Measurements from ENCODE around the gene SH2D5.

Gene SH2D5

DNA sequence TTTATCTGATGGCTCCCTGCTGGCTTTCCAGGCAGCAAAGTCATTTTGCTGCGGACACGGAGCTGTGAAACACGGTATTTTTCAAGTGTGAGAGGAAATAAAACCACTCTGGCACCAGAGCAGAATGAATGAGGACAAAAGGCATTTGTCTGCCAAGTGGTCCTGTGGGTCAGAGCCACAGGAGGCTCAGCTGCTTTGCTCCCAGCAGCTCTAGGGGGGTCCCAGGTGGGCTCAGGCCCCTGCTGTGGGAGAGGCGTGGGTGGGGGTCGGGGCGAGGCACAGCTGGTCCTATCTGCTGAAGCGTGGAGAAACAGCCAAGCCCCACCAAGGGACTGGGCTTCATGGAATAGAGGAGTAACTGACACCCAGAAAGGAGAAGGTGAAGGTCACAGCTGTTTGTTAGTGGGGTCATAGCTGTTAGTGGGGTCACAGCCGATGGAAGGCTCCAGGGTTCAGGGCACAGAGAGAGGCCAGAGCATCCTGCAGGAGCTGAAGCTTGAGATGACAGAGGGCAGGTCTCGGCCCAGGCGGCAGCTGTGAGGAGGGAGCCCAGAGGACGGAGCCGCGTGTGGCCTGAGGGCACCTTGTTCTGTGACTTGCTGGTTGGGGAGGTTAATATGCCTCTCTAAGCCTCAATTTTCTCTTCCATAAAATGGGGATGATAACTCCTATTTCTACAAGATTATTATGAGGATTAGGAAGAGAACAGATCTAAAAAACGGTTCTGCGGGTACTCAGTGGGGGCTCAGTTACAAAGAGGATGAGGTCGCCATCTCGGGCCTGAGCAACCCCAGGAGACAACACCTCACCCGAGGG is 21.8 kb downstream of the SH2D5 start:
- H3K27ac ChIP-seq (ENCODE audit: low read depth, low read length, severe bottlenecking) = no peak overlapping the region
- WGBS, 2 experiments (ENCODE audit: insufficient coverage in 2 of 2) = 84 to 85% methylated on average over 5 to 13 of the region's 18 CpGs

DNA sequence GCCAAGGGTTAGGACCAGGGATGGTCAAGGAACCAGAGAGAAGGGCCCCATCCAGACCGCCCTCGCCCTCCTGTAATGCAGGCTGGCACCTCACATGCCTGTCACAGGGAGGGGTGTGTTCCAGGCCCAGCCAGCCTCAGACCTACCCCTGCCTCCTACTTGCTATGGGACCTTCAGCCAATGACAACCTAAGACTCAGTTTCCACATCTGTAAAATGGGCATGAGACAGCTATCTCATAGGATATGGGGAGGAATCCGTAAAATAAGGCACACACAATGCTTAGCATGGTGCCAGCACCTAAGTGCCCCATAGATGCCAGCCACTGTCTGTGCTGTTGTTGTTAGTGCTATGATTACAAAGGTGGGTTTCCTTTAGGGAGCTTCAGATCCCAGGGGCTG is 22.6 kb downstream of the SH2D5 start:
- H3K27ac ChIP-seq (ENCODE audit: low read depth, low read length, severe bottlenecking) = no peak overlapping the region
- no peaks in the 10 kb centered on the region for H3K36me3 ChIP-seq (ENCODE audit: control insufficient read depth, insufficient read depth, low read length)
- 95 to 100% methylated on average over 1 to 2 of the region's 3 CpGs for whole genome bisulfite sequencing, 2 experiments (ENCODE audit: insufficient coverage in 2 of 2)
- no peaks in the 10 kb centered on the region for H3K9me3 ChIP-seq (ENCODE audit: control insufficient read depth, low read length)
- peaks cover 11% of the 10 kb centered on the region for H3K4me1 ChIP-seq (ENCODE audit: control insufficient read depth, insufficient read depth, low read length, poor library complexity, severe bottlenecking)
- H3K4me3 ChIP-seq (ENCODE audit: extremely low read depth, insufficient read depth, low read length, poor library complexity, severe bottlenecking) = no peak overlapping the region

More for the DNA sequence above, 21.8 kb downstream of the SH2D5 start:
- Histone ChIP-seq H3K4me3 (ENCODE audit: extremely low read depth, insufficient read depth, low read length, poor library complexity, severe bottlenecking) (no peak overlapping the region), H3K36me3 (ENCODE audit: control insufficient read depth, insufficient read depth, low read length) (no peaks in the 10 kb centered on the region), H3K4me1 (ENCODE audit: control insufficient read depth, insufficient read depth, low read length, poor library complexity, severe bottlenecking) (peaks cover 3% of the 10 kb centered on the region), H3K9me3 (ENCODE audit: control insufficient read depth, low read length) (no peaks in the 10 kb centered on the region)

GRCh38 chr1:20708891-20709290 is 23.6 kb downstream of the SH2D5 start:
- Histone ChIP-seq H3K4me3 (ENCODE audit: extremely low read depth, insufficient read depth, low read length, poor library complexity, severe bottlenecking) (no peak overlapping the region), H3K36me3 (ENCODE audit: control insufficient read depth, insufficient read depth, low read length) (no peaks in the 10 kb centered on the region), H3K27ac (ENCODE audit: low read depth, low read length, severe bottlenecking) (no peak overlapping the region), H3K4me1 (ENCODE audit: control insufficient read depth, insufficient read depth, low read length, poor library complexity, severe bottlenecking) (peaks cover 15% of the 10 kb centered on the region), H3K9me3 (ENCODE audit: control insufficient read depth, low read length) (no peaks in the 10 kb centered on the region)
- 83 to 96% methylated on average over 4 to 5 of the region's 5 CpGs for WGBS, 2 experiments (ENCODE audit: insufficient coverage in 2 of 2)

DNA sequence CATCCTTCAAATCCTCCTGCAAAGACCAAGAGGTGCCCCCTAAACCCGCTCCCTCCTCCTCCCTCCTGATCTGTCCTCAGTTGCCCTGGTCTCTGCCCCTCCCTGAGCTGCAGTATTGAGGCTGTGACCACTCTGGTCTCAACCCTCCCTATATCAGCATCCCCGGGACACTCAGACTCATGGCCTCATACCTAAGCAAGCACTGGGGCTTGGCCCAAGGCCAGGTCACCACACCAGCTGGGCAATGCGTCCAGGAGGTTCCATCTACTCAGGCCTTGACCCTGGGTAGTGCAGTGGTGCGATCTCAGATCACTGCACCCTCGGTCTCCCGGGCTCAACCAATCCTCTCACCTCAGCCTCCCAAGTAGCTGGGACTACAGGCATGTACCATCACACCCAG is 24.4 kb downstream of the SH2D5 start:
- no peaks in the 10 kb centered on the region for H3K36me3 ChIP-seq (ENCODE audit: control insufficient read depth, insufficient read depth, low read length)
- H3K9me3 ChIP-seq (ENCODE audit: control insufficient read depth, low read length) = no peaks in the 10 kb centered on the region
- H3K4me1 ChIP-seq (ENCODE audit: control insufficient read depth, insufficient read depth, low read length, poor library complexity, severe bottlenecking) = peaks cover 15% of the 10 kb centered on the region
- 92 to 94% methylated on average over 5 to 6 of the region's 6 CpGs for WGBS, 2 experiments (ENCODE audit: insufficient coverage in 2 of 2)
- no peak overlapping the region for H3K4me3 ChIP-seq (ENCODE audit: extremely low read depth, insufficient read depth, low read length, poor library complexity, severe bottlenecking)
- H3K27ac ChIP-seq (ENCODE audit: low read depth, low read length, severe bottlenecking) = no peak overlapping the region

GRCh38 chr1:20706841-20707240 is 25.7 kb downstream of the SH2D5 start:
- H3K27ac ChIP-seq (ENCODE audit: low read depth, low read length, severe bottlenecking) = no peak overlapping the region
- no peaks in the 10 kb centered on the region for H3K9me3 ChIP-seq (ENCODE audit: control insufficient read depth, low read length)
- peaks cover 15% of the 10 kb centered on the region for H3K4me1 ChIP-seq (ENCODE audit: control insufficient read depth, insufficient read depth, low read length, poor library complexity, severe bottlenecking)
- 84 to 87% methylated on average over 3 to 4 of the region's 5 CpGs for WGBS, 2 experiments (ENCODE audit: insufficient coverage in 2 of 2)
- H3K36me3 ChIP-seq (ENCODE audit: control insufficient read depth, insufficient read depth, low read length) = no peaks in the 10 kb centered on the region
- no peak overlapping the region for H3K4me3 ChIP-seq (ENCODE audit: extremely low read depth, insufficient read depth, low read length, poor library complexity, severe bottlenecking)

GRCh38 chr1:20705203-20705755 is 27.2 kb downstream of the SH2D5 start:
- Histone ChIP-seq H3K9me3 (ENCODE audit: control insufficient read depth, low read length) (no peaks in the 10 kb centered on the region), H3K4me3 (ENCODE audit: extremely low read depth, insufficient read depth, low read length, poor library complexity, severe bottlenecking) (no peak overlapping the region), H3K36me3 (ENCODE audit: control insufficient read depth, insufficient read depth, low read length) (no peaks in the 10 kb centered on the region), H3K4me1 (ENCODE audit: control insufficient read depth, insufficient read depth, low read length, poor library complexity, severe bottlenecking) (peaks cover 19% of the 10 kb centered on the region), H3K27ac (ENCODE audit: low read depth, low read length, severe bottlenecking) (peak overlapping the region; percentile 64)
- WGBS, 2 experiments (ENCODE audit: insufficient coverage in 2 of 2) = 89% methylated on average over 14 to 15 of the region's 15 CpGs

DNA sequence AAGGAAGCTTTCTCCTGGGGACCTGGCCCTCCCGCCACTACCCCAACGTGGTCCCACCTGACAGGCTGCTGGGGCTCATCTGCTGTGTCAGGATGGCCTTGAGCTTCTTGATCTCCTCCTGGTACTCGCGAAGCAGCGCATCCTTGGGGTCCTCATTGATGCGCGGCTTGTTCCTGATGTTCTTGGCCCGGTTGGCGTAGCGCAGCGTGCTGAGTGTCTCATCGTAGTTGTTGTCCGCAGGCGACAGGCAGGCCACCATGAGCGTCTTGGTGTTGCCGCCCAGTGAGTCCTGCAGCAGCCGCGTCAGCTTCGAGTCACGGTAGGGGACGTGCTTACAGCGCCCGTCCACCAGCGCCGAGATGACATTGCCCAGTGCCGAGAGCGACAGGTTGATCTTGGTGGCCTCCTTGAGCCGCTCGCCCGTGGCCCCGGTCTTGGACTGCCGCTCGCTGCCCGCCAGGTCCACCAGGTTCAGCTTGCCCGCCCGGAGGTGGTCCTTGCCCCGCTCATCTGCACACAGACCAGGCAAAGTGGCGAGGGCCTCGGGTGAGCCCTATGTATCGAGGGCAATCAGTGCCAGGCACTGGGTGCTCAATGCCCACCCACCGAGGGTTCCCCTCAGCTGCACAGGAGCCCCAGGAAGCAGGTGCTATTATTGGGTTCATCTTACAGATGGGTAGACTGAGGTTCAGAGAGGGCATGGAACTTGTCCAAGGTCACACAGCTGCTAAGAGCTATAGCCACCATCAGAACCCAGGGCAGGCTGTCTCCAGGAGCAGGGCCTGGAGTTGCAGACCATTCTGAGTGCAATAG is 27.9 kb downstream of the SH2D5 start:
- Histone ChIP-seq H3K36me3 (ENCODE audit: control insufficient read depth, insufficient read depth, low read length) (no peaks in the 10 kb centered on the region), H3K27ac (ENCODE audit: low read depth, low read length, severe bottlenecking) (peak overlapping the region; percentile 64), H3K9me3 (ENCODE audit: control insufficient read depth, low read length) (no peaks in the 10 kb centered on the region), H3K4me3 (ENCODE audit: extremely low read depth, insufficient read depth, low read length, poor library complexity, severe bottlenecking) (no peak overlapping the region), H3K4me1 (ENCODE audit: control insufficient read depth, insufficient read depth, low read length, poor library complexity, severe bottlenecking) (peaks cover 19% of the 10 kb centered on the region)
- WGBS, 2 experiments (ENCODE audit: insufficient coverage in 2 of 2) = 97% methylated on average over 38 to 41 of the region's 41 CpGs

DNA sequence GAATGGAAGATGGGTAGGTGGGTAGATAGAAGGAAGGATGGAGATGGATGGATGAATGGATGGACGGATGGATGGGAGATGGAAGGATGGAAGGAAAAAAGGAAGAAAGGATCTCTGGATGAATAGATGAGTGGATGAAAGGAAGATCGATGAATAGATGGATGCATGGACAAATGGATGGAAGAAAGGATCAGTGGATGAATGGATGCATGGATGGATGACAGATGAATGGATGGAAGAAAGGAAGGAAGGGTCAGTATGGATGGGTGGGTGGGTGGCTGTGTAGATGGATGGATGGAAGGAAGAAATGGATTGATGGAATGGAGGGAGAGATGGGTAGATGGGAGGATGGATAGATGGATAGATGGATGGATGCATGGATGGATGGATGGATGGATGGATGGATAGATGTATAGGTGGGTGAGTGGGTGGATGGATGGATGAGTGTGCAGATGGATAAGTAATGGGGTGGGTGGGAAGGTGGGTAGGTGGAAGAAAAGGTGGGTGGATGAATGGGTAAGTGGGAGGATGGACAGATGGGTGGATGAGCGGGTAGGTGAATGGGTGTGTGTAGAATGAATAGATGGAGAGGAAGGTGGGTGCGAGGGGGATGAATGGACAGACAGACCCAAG is 29.3 kb downstream of the SH2D5 start:
- Histone ChIP-seq H3K9me3 (ENCODE audit: control insufficient read depth, low read length) (no peaks in the 10 kb centered on the region), H3K27ac (ENCODE audit: low read depth, low read length, severe bottlenecking) (no peak overlapping the region), H3K4me1 (ENCODE audit: control insufficient read depth, insufficient read depth, low read length, poor library complexity, severe bottlenecking) (peaks cover 28% of the 10 kb centered on the region), H3K36me3 (ENCODE audit: control insufficient read depth, insufficient read depth, low read length) (no peaks in the 10 kb centered on the region), H3K4me3 (ENCODE audit: extremely low read depth, insufficient read depth, low read length, poor library complexity, severe bottlenecking) (no peak overlapping the region)
- 73 to 82% methylated on average over 3 to 4 of the region's 4 CpGs for WGBS, 2 experiments (ENCODE audit: insufficient coverage in 2 of 2)

GRCh38 chr1:20702416-20702815 is 30.1 kb downstream of the SH2D5 start:
- Histone ChIP-seq H3K4me1 (ENCODE audit: control insufficient read depth, insufficient read depth, low read length, poor library complexity, severe bottlenecking) (peaks cover 30% of the 10 kb centered on the region), H3K4me3 (ENCODE audit: extremely low read depth, insufficient read depth, low read length, poor library complexity, severe bottlenecking) (no peak overlapping the region), H3K27ac (ENCODE audit: low read depth, low read length, severe bottlenecking) (no peak overlapping the region), H3K36me3 (ENCODE audit: control insufficient read depth, insufficient read depth, low read length) (no peaks in the 10 kb centered on the region), H3K9me3 (ENCODE audit: control insufficient read depth, low read length) (no peaks in the 10 kb centered on the region)
- 100% methylated on average over 1 of the region's 1 CpG for WGBS, 2 experiments (ENCODE audit: insufficient coverage in 2 of 2)

GRCh38 chr1:20701847-20702246 is 30.7 kb downstream of the SH2D5 start:
- Histone ChIP-seq H3K4me3 (ENCODE audit: extremely low read depth, insufficient read depth, low read length, poor library complexity, severe bottlenecking) (no peak overlapping the region), H3K36me3 (ENCODE audit: control insufficient read depth, insufficient read depth, low read length) (no peaks in the 10 kb centered on the region), H3K27ac (ENCODE audit: low read depth, low read length, severe bottlenecking) (no peak overlapping the region), H3K9me3 (ENCODE audit: control insufficient read depth, low read length) (no peaks in the 10 kb centered on the region), H3K4me1 (ENCODE audit: control insufficient read depth, insufficient read depth, low read length, poor library complexity, severe bottlenecking) (peaks cover 33% of the 10 kb centered on the region)
- WGBS, 2 experiments (ENCODE audit: insufficient coverage in 2 of 2) = 82 to 88% methylated on average over 5 of the region's 5 CpGs

Data from mesodermal cell (in vitro differentiated cells).